Common myeloid progenitor, CD34-positive (primary cell): ENCODE data around the gene DNTT.

ENCODE experiments used
- CTCF ChIA-PET: fragments of 350-600 bp; sonication (Branson Sonifier 250); formaldehyde crosslinking; loops from one replicate; lab custom pipeline; 2021; ENCODE audit warnings: antibody characterized with exemption; lab: Charles Lee
- POLR2A ChIA-PET: fragments of 350-600 bp; sonication (Branson Sonifier 250); formaldehyde crosslinking; loops from one replicate; lab custom pipeline; 2021; ENCODE audit warnings: antibody characterized with exemption; lab: Charles Lee
- DNase-seq, 3 donors: peaks; one replicate each; pipeline versions ENCODE4 v3.0.0 to v3.0.0-alpha.2; 2013
- H3K27ac ChIP-seq, 2 experiments: 1 replicate in 1 of 2; 2 replicates in 1 of 2; pipeline ENCODE4 v1.7.0; 2013; ENCODE audit warnings: inconsistent platforms in 2 of 2, low read length in 2 of 2, mild to moderate bottlenecking in 2 of 2, low read depth in 1 of 2, moderate library complexity in 1 of 2; ENCODE audit not compliant: severe bottlenecking in 2 of 2, insufficient read depth in 1 of 2, poor library complexity in 1 of 2
- H3K27me3 ChIP-seq, 5 experiments: replicated peaks in 2 of 5; 1 replicate in 3 of 5; 2 replicates in 2 of 5; pipeline versions ENCODE4 v1.6.1 to v1.7.0; 2013; ENCODE audit warnings: low read length in 4 of 5, mild to moderate bottlenecking in 2 of 5, moderate library complexity in 2 of 5, inconsistent platforms in 1 of 5; ENCODE audit not compliant: insufficient read depth in 5 of 5, control insufficient read depth in 4 of 5
- H3K36me3 ChIP-seq, 4 experiments: 1 replicate in 2 of 4; 2 replicates in 2 of 4; pipeline versions ENCODE4 v1.6.1 to v1.7.0; 2013; ENCODE audit warnings: low read length in 3 of 4, control low read depth in 1 of 4, mild to moderate bottlenecking in 1 of 4; ENCODE audit not compliant: control insufficient read depth in 4 of 4, insufficient read depth in 4 of 4
- H3K4me1 ChIP-seq, 4 experiments: 1 replicate in 3 of 4; 2 replicates in 1 of 4; pipeline versions ENCODE4 v1.6.1 to v1.7.1; 2013; ENCODE audit warnings: low read length in 3 of 4, mild to moderate bottlenecking in 3 of 4, control low read depth in 1 of 4, inconsistent platforms in 1 of 4, moderate library complexity in 1 of 4; ENCODE audit not compliant: control insufficient read depth in 4 of 4, insufficient read depth in 4 of 4; ENCODE audit errors: control extremely low read depth in 1 of 4
- H3K4me3 ChIP-seq, 7 experiments: 1 replicate in 4 of 7; 2 replicates in 3 of 7; pipeline versions ENCODE4 v1.5.1 to v1.7.0; 2013; ENCODE audit warnings: mild to moderate bottlenecking in 7 of 7, low read length in 6 of 7, moderate library complexity in 6 of 7, inconsistent platforms in 2 of 7, low read depth in 2 of 7, control low read depth in 1 of 7; ENCODE audit not compliant: insufficient read depth in 4 of 7, control insufficient read depth in 1 of 7; ENCODE audit errors: extremely low read depth in 1 of 7
- H3K9me3 ChIP-seq, 5 experiments: 1 replicate in 4 of 5; 2 replicates in 1 of 5; pipeline versions ENCODE4 v1.6.1 to v1.7.1; 2013; ENCODE audit warnings: low read length in 4 of 5, mild to moderate bottlenecking in 2 of 5, inconsistent platforms in 1 of 5, low read depth in 1 of 5, moderate library complexity in 1 of 5; ENCODE audit not compliant: control insufficient read depth in 4 of 5, insufficient read depth in 2 of 5; ENCODE audit errors: control extremely low read depth in 1 of 5
- WGBS: methylation state at CpG from one replicate; pipeline ENCODE4 v1.1.5; 2013; ENCODE audit not compliant: insufficient coverage; 5-methylcytosine and 5-hydroxymethylcytosine counted together

Gene DNTT

DNA sequence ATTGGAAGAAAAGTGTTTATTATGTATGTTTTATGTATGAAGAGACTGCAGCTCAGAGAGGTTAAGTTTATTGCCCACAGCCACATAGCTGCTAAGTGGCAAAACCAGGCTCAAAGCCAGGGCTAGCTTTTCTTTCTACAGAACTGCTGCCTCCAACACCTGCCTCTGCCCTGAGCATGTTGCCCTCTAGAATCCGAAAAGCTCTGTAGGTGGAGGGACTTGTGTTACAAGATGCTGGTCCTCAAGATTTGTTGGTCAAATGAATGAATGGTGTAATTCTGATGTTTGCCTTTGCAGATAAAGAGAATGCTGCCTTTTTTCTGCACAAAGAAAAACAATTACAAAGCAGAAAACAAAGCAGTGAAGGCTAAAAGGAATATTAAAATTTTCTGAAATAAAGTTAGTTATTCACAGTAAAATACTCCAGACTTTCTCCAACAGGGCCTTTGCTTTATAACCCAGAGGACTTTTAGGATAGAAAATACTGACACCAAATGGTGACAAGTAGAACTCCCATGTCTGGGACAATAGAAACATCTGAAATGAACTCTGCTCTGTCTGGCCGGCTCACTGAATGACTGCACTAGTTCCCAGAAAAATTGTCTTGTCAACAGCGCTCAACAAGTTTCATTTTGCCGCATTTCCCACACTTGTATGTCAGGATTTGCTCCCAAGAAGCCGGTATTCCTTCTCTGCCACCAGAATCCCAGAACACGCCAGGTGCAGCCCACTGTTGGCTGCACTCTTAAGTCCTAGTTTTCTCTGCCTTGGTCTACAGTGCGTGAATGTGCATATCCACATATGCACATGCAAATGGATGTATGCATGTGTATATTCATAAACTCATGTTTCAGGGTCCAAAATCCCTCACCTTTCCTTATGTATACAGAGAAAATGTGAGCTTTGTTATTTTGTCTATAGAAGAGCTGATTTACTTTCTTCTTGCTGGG lies 11.0 kb upstream of the DNTT start:
- H3K27ac ChIP-seq, result no peak overlapping the region
- peak; percentile 60 to 72 (median 72) for DNase-seq
- H3K4me3 ChIP-seq, result peak overlapping the region in 1 of 7 experiments; percentile 17
- H3K9me3 ChIP-seq, result no peaks in the 10 kb centered on the region
- 30% methylated on average over 5 of the region's 7 CpGs for WGBS
- ChIA-PET CTCF (interaction anchor here (0.6 to 17.0 kb wide), 18 partner anchors 8 to 392 kb away, joined by 3 to 253 read pairs (median 4); partner anchors contain the start of genes BLNK and DNTT), POLR2A (no interaction called here)
- peaks cover 2 to 44% (median 23%) of the 10 kb centered on the region in 4 experiments for H3K4me1 ChIP-seq
- H3K27me3 ChIP-seq, result peaks cover 0 to 2% (median 0%) of the 10 kb centered on the region in 5 experiments
- no peaks in the 10 kb centered on the region for H3K36me3 ChIP-seq

GRCh38 chr10:96295475-96295874 lies 8.8 kb upstream of the DNTT start:
- Histone ChIP-seq H3K9me3 (no peaks in the 10 kb centered on the region), H3K36me3 (no peaks in the 10 kb centered on the region), H3K4me3 (no peak overlapping the region), H3K27me3 (peaks cover 0 to 2% (median 0%) of the 10 kb centered on the region in 5 experiments), H3K4me1 (peaks cover 0 to 60% (median 30%) of the 10 kb centered on the region in 4 experiments), H3K27ac (peak overlapping the region in 1 of 2 experiments; percentile 46)
- CTCF ChIA-PET, result interaction anchor here (0.7 to 17.0 kb wide), 9 partner anchors 8 to 280 kb away, joined by 3 to 253 read pairs (median 7); no protein-coding TSS in a partner anchor
- POLR2A ChIA-PET, result no interaction called here
- DNase-seq, result no peak
- 0% methylated on average over 3 of the region's 4 CpGs for WGBS

GRCh38 chr10:96297486-96297885 lies 6.7 kb upstream of the DNTT start:
- CTCF ChIA-PET, result interaction anchor here (1.5 to 17.0 kb wide), 2 partner anchors 69 to 281 kb away, joined by 4 to 253 read pairs; no protein-coding TSS in a partner anchor
- Histone ChIP-seq H3K4me1 (peaks cover 0 to 79% (median 37%) of the 10 kb centered on the region in 4 experiments), H3K27me3 (peaks cover 0 to 4% (median 0%) of the 10 kb centered on the region in 5 experiments), H3K36me3 (no peaks in the 10 kb centered on the region), H3K4me3 (no peak overlapping the region), H3K9me3 (no peaks in the 10 kb centered on the region), H3K27ac (peak overlapping the region in 1 of 2 experiments; percentile 8)
- POLR2A ChIA-PET, result no interaction called here
- 100% methylated on average over 2 of the region's 2 CpGs for WGBS
- DNase-seq, result no peak

DNA sequence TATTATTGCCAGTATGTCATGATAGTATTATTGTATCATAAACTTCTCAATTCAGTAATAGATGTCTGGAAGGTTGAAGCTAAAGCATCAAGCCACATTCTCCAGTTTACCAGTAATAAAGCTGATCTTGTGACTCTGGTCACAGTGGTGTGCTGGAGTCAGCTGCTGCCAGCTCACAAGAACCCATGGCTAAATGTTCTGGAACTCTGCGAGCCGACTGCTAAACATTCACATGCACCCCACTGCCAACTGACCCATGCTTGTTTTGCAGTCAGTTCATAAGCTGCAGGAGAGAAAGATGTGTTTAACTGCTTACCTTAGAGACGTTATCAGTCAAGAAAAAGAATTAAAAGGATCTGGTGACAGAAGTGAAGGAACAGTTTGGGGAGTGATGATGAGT lies 5.9 kb upstream of the DNTT start:
- Histone ChIP-seq H3K27ac (peak overlapping the region in 1 of 2 experiments; percentile 50), H3K4me3 (no peak overlapping the region), H3K4me1 (peaks cover 0 to 85% (median 40%) of the 10 kb centered on the region in 4 experiments), H3K36me3 (no peaks in the 10 kb centered on the region), H3K27me3 (peaks cover 0 to 4% (median 0%) of the 10 kb centered on the region in 5 experiments), H3K9me3 (no peaks in the 10 kb centered on the region)
- ChIA-PET CTCF (interaction anchor here (1.4 to 17.0 kb wide), 5 partner anchors 10 to 282 kb away, joined by 3 to 253 read pairs (median 4); no protein-coding TSS in a partner anchor), POLR2A (no interaction called here)
- no peak for DNase-seq
- WGBS, result 94% methylated on average over 3 of the region's 3 CpGs

GRCh38 chr10:96299383-96299782 lies 4.9 kb upstream of the DNTT start:
- H3K36me3 ChIP-seq, result no peaks in the 10 kb centered on the region
- ChIA-PET CTCF (interaction anchor here (1.0 to 17.0 kb wide), 7 partner anchors 9 to 71 kb away, joined by 3 to 253 read pairs (median 4); no protein-coding TSS in a partner anchor), POLR2A (no interaction called here)
- peaks cover 0 to 4% (median 0%) of the 10 kb centered on the region in 5 experiments for H3K27me3 ChIP-seq
- WGBS, result no CpG with 5 or more reads among the region's 5 CpGs
- H3K4me1 ChIP-seq, result peaks cover 0 to 80% (median 39%) of the 10 kb centered on the region in 4 experiments
- H3K9me3 ChIP-seq, result no peaks in the 10 kb centered on the region
- DNase-seq, result peak; percentile 36 to 89 (median 85)
- peak overlapping the region in 4 of 7 experiments; percentile 19 to 32 (median 23) for H3K4me3 ChIP-seq
- peak overlapping the region; percentile 21 to 50 for H3K27ac ChIP-seq

DNA sequence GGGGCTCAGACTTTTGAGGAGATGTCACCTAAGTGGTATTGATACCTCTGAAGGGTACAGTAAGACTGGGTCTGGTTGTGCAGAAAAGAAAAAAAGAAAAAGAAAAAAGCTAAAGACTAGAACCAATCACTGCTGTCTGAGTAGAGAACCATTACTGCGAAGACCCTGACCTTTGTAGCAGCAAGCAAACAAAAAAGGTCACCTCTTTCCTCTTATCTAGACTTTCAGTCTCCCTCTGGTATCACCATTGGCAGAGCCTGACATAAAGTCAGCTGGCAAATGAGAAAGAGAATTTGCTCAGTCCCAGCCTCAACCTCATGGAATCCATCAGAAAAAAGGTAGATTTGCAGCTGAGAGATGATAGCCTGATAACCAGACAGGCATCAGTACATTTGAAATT lies 2.6 kb upstream of the DNTT start:
- Histone ChIP-seq H3K9me3 (no peaks in the 10 kb centered on the region), H3K27ac (peak overlapping the region in 1 of 2 experiments; percentile 29), H3K36me3 (no peaks in the 10 kb centered on the region), H3K27me3 (peaks cover 0 to 4% (median 0%) of the 10 kb centered on the region in 5 experiments), H3K4me3 (no peak overlapping the region), H3K4me1 (peaks cover 0 to 86% (median 35%) of the 10 kb centered on the region in 4 experiments)
- ChIA-PET CTCF (interaction anchor here (1.0 to 17.0 kb wide), 7 partner anchors 9 to 285 kb away, joined by 3 to 253 read pairs (median 3); no protein-coding TSS in a partner anchor), POLR2A (no interaction called here)
- 86% methylated on average over 1 of the region's 1 CpG for WGBS
- no peak for DNase-seq
